ENCODE data around the gene GABRP.

Gene GABRP

GRCh38 chr5:170861917-170862766 is 78.6 kb downstream of the GABRP start, which contains the start of gene RANBP17:
RANBP17 (plus strand) TSS chr5:170862018.
- H3K9ac ChIP-seq (ENCODE audit: insufficient read length, low read depth), result peak within 1 kb of the TSS; percentile 84
- no peaks in the 10 kb centered on the region for H3K4me1 ChIP-seq (ENCODE audit: insufficient read depth, insufficient read length)
- peak; percentile 73 for DNase-seq (ENCODE audit: low read depth, low spot score)
- TF ChIP-seq ZNF274 (IDR thresholded peaks at IDR 0.05; ENCODE audit: low read depth, low read length) (no peak), SUZ12 (IDR thresholded peaks at IDR 0.05; ENCODE audit: extremely low read depth, insufficient read depth, insufficient read length) (no peak), YY1 (IDR thresholded peaks at IDR 0.05; ENCODE audit: insufficient read depth, insufficient read length) (no peak)
- peaks cover 2% of the 10 kb centered on the region for H3K36me3 ChIP-seq (ENCODE audit: insufficient read depth, insufficient read length, low read length)
- H3K9me3 ChIP-seq (ENCODE audit: insufficient read depth, low read length), result peaks cover 19% of the 10 kb centered on the region
- H3K4me3 ChIP-seq (ENCODE audit: insufficient read length, low read depth), result peak within 1 kb of the TSS; percentile 75
- H3K27me3 ChIP-seq (ENCODE audit: insufficient read depth, insufficient read length), result no peaks in the 10 kb centered on the region

DNA sequence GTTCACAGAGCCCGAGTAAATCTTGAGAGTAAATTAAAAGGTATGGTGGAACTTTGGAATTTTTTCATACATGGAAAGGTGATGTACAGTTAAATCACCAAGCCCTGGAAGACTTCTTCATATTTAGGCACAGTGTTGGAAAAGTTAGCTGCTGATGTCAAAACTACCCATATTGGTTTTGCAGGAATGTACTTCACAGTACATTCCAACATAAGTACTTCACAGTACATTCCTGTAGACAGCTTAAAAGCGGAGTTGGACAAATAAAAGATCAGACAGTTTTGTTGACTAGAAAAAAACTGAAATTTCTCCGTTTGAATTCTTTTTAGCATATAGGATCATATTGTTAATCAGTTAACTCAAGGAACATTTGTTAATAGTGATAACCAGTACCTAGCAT is 80.1 kb downstream of the GABRP start:
- H3K4me3 ChIP-seq (ENCODE audit: insufficient read length, low read depth), result no peak overlapping the region
- no peak overlapping the region for H3K9ac ChIP-seq (ENCODE audit: insufficient read length, low read depth)
- H3K9me3 ChIP-seq (ENCODE audit: insufficient read depth, low read length), result peaks cover 19% of the 10 kb centered on the region
- H3K27me3 ChIP-seq (ENCODE audit: insufficient read depth, insufficient read length), result no peaks in the 10 kb centered on the region
- no peak for DNase-seq (ENCODE audit: low read depth, low spot score)
- TF ChIP-seq SUZ12 (IDR thresholded peaks at IDR 0.05; ENCODE audit: extremely low read depth, insufficient read depth, insufficient read length) (no peak), YY1 (IDR thresholded peaks at IDR 0.05; ENCODE audit: insufficient read depth, insufficient read length) (no peak), ZNF274 (IDR thresholded peaks at IDR 0.05; ENCODE audit: low read depth, low read length) (no peak)
- H3K4me1 ChIP-seq (ENCODE audit: insufficient read depth, insufficient read length), result no peaks in the 10 kb centered on the region
- H3K36me3 ChIP-seq (ENCODE audit: insufficient read depth, insufficient read length, low read length), result peaks cover 2% of the 10 kb centered on the region
